Prostate gland (tissue), 2 donors: ENCODE measurements around the gene CTBP1. TPM values are rescaled to one million over a fixed set of nuclear protein-coding genes. Genes with fewer than 3 reads are reported as not detected.
A peak's percentile ranks its signal among the peaks of the same experiment; 100 is the strongest.

Experiments
- DNase-seq: peaks from one replicate; pipeline ENCODE4 v3.0.0-alpha.2; 2019; ENCODE audit warnings: low spot score
- H3K27ac ChIP-seq, 2 donors: fragments of 200-600 bp; sonication (generic); 2 replicates each; pipeline ENCODE4 v1.5.1; 2017 to 2019
- H3K27me3 ChIP-seq: fragments of 200-600 bp; sonication (generic); replicated peaks from 2 replicates; pipeline ENCODE4 v1.5.1; 2019; ENCODE audit not compliant: insufficient read depth
- H3K36me3 ChIP-seq, 2 donors: fragments of 200-600 bp; sonication (generic); 1 replicate in 1 of 2; 2 replicates in 1 of 2; pipeline versions ENCODE4 v1.5.1 to v1.8.1; 2017 to 2019
- H3K4me1 ChIP-seq: fragments of 200-600 bp; sonication (generic); replicated peaks from 2 replicates; pipeline ENCODE4 v1.5.1; 2019
- H3K4me3 ChIP-seq, 2 donors: fragments of 200-600 bp; sonication (generic); 2 replicates each; pipeline ENCODE4 v1.5.1; 2017 to 2019
- H3K9me3 ChIP-seq: fragments of 200-600 bp; sonication (generic); 2 replicates; pipeline ENCODE4 v1.5.1; 2017
- CTCF ChIP-seq, 4 experiments: fragments of 200-600 bp in 2 of 4; fragments of 450-650 bp in 2 of 4; sonication (generic) in 2 of 4; IDR thresholded peaks; 1 replicate in 3 of 4; 2 replicates in 1 of 4; pipeline ENCODE4 v1.5.1; 2016 to 2019; ENCODE audit warnings: antibody characterized with exemption in 4 of 4, mild to moderate bottlenecking in 2 of 4, moderate library complexity in 2 of 4
- POLR2A ChIP-seq: fragments of 450-650 bp; IDR thresholded peaks from one replicate; pipeline ENCODE4 v1.6.1; 2016; ENCODE audit warnings: antibody characterized with exemption, mild to moderate bottlenecking
- POLR2AphosphoS5 ChIP-seq: sonication (generic); formaldehyde crosslinking; IDR thresholded peaks from one replicate; pipeline ENCODE4 v1.6.1; 2017; ENCODE audit warnings: antibody characterized with exemption
- WGBS: methylation state at CpG from one replicate; pipeline ENCODE4 v1.1.5; 2018; 5-methylcytosine and 5-hydroxymethylcytosine counted together
- intact Hi-C: fragments of 100-400 bp; cut with DNase I; formaldehyde crosslinking; loops from one replicate; pipeline ENCODE4 v1.14.2; 2022
- total RNA-seq, 2 donors: library from RNA; depleted of rRNA; stranded (reverse); fragments of >200 nt; gene quantifications; one replicate each; pipeline ENCODE4 v1.1.0, GENCODE V29; 2016

CTBP1 gene
- total RNA-seq, 2 donors from 2014 or later, result 173 to 264 TPM

GRCh38 chr4:1171311-1172227, 77.4 kb downstream of the CTBP1 start:
- H3K36me3 ChIP-seq, result no peaks in the 10 kb centered on the region
- H3K4me3 ChIP-seq, result peak overlapping the region; percentile 35 to 42
- no peak for TF ChIP-seq CTCF (IDR thresholded peaks at IDR 0.05)
- no peaks in the 10 kb centered on the region for H3K27me3 ChIP-seq
- intact Hi-C loops, result loop anchor here (5.0 kb wide), 1 partner anchor 41 kb away; no protein-coding TSS in a partner anchor
- H3K9me3 ChIP-seq, result no peaks in the 10 kb centered on the region
- peak overlapping the region; percentile 47 to 68 for H3K27ac ChIP-seq
- DNase-seq, result no peak
- 5% methylated on average over 88 of the region's 88 CpGs for WGBS
- H3K4me1 ChIP-seq, result peaks cover 3% of the 10 kb centered on the region

GRCh38 chr4:1170976-1171310, 78.0 kb downstream of the CTBP1 start:
- no peaks in the 10 kb centered on the region for H3K9me3 ChIP-seq
- peak overlapping the region in 1 of 2 donors; percentile 68 for H3K27ac ChIP-seq
- WGBS, result 33% methylated on average over 17 of the region's 42 CpGs
- peak overlapping the region; percentile 35 to 42 for H3K4me3 ChIP-seq
- DNase-seq, result no peak
- no peaks in the 10 kb centered on the region for H3K36me3 ChIP-seq
- intact Hi-C loops, result loop anchor here (5.0 kb wide), 1 partner anchor 41 kb away; no protein-coding TSS in a partner anchor
- TF ChIP-seq POLR2A, result no peak
- TF ChIP-seq POLR2AphosphoS5, result no peak
- no peak for TF ChIP-seq CTCF (IDR thresholded peaks at IDR 0.05)
- H3K27me3 ChIP-seq, result no peaks in the 10 kb centered on the region
- H3K4me1 ChIP-seq, result peaks cover 3% of the 10 kb centered on the region

- WGBS, result 80% methylated on average over 32 of the region's 37 CpGs
- intact Hi-C loops, result loop anchor here (5.0 kb wide), 1 partner anchor 42 kb away; no protein-coding TSS in a partner anchor
- H3K27me3 ChIP-seq, result no peaks in the 10 kb centered on the region
- H3K36me3 ChIP-seq, result no peaks in the 10 kb centered on the region
- H3K4me3 ChIP-seq, result peak overlapping the region; percentile 35 to 42
- DNase-seq, result no peak
- peaks cover 3% of the 10 kb centered on the region for H3K4me1 ChIP-seq
- H3K27ac ChIP-seq, result peak overlapping the region in 1 of 2 donors; percentile 67
- H3K9me3 ChIP-seq, result no peaks in the 10 kb centered on the region
- no peak for TF ChIP-seq POLR2AphosphoS5
- no peak for TF ChIP-seq POLR2A
- TF ChIP-seq CTCF (IDR thresholded peaks at IDR 0.05), result no peak
Observed at GRCh38 chr4:1170156-1170975, 78.6 kb downstream of the CTBP1 start.

- TF ChIP-seq POLR2A (no peak), POLR2AphosphoS5 (no peak), CTCF (IDR thresholded peaks at IDR 0.05) (no peak)
- peak overlapping the region in 1 of 2 donors; percentile 67 for H3K27ac ChIP-seq
- intact Hi-C loops, result loop anchor here (5.0 kb wide), 2 partner anchors 43 to 178 kb away; partner anchors contain the start of gene UVSSA
- H3K9me3 ChIP-seq, result no peaks in the 10 kb centered on the region
- H3K36me3 ChIP-seq, result no peaks in the 10 kb centered on the region
- peaks cover 3% of the 10 kb centered on the region for H3K4me1 ChIP-seq
- WGBS, result 87% methylated on average over 13 of the region's 13 CpGs
- no peak overlapping the region for H3K4me3 ChIP-seq
- no peak for DNase-seq
- H3K27me3 ChIP-seq, result no peaks in the 10 kb centered on the region
Observed at GRCh38 chr4:1169691-1170096, 79.2 kb downstream of the CTBP1 start.
